A673 (cell line): Measurements from ENCODE around the gene FAM234B.

Experiments
- CTCF ChIP-seq: fragments of 300-800, 200-600 bp; sonication (generic); conservative IDR thresholded peaks from 2 replicates; pipeline ENCODE4 v1.5.1; 2017; ENCODE audit warnings: low read depth, mild to moderate bottlenecking, antibody characterized with exemption, low read length, moderate library complexity, mixed read lengths
- EZH2 ChIP-seq: fragments of 200-600 bp; sonication (generic); IDR thresholded peaks from 2 replicates; pipeline ENCODE4 v1.6.1; 2017; ENCODE audit warnings: borderline replicate concordance, low read depth, mild to moderate bottlenecking, mixed read lengths, antibody characterized with exemption, low read length; ENCODE audit not compliant: poor library complexity, severe bottlenecking

DNA sequence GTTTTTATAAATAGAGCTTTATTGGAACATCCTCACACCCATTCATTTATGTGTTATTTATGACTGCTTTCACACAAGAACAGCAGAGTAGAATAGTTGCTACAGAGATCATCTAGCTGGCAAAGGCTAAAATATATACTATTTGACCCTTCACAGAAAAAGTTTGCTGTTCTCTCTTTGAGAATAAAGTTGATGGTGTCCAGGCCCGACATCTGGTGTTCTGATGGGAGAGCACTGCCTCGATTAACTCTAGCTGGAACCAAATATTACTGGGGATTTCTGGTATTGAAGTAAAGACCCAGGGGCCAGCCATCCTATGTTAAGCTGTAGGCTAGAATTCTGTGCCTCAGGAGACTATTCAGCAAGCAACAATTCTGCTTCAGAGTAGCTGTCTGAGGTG lies 21.8 kb downstream of the FAM234B start:
- TF ChIP-seq CTCF (no peak), EZH2 (no peak)
